Measurements from ENCODE around the gene JPH3.

DNA sequence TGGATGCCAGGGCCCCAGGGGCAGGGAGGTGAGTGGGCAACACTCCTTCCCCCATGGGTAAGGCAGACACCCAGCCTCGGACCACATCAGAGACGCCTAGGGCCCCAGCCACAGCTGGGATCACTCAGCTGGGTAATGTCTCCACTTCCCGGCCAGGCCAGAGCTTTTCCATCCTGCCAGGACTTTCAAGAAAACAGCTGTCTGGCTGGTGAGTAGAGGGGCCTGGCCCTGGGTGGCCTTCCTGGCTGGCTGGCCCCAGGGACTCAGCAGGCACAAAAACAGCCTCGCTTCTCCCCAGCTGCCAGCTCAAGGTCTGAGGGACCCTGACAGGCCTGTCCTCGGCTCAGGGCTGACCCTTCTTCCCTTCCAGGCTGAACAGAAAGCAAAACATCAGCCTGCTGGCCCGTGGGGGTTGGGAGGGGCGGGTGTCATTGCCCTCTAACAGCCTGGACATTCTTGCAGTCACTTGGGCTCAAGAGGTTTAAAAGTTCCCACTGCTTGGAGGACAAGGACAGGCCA lies 45.3 kb upstream of the JPH3 start:
- TF ChIP-seq, protein P1, sequence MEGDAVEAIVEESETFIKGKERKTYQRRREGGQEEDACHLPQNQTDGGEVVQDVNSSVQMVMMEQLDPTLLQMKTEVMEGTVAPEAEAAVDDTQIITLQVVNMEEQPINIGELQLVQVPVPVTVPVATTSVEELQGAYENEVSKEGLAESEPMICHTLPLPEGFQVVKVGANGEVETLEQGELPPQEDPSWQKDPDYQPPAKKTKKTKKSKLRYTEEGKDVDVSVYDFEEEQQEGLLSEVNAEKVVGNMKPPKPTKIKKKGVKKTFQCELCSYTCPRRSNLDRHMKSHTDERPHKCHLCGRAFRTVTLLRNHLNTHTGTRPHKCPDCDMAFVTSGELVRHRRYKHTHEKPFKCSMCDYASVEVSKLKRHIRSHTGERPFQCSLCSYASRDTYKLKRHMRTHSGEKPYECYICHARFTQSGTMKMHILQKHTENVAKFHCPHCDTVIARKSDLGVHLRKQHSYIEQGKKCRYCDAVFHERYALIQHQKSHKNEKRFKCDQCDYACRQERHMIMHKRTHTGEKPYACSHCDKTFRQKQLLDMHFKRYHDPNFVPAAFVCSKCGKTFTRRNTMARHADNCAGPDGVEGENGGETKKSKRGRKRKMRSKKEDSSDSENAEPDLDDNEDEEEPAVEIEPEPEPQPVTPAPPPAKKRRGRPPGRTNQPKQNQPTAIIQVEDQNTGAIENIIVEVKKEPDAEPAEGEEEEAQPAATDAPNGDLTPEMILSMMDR (IDR thresholded peaks at IDR 0.05): no peak
- TF ChIP-seq POLR2A (IDR thresholded peaks at IDR 0.05): no peak

Data from testis (tissue), 2 donors.